Effector CD8-positive, alpha-beta T cell (primary cell): ENCODE measurements around the gene ANKRD11.
"Not testable (repeated sequence)": the region's sequence is repeated elsewhere in the genome, so short reads cannot be mapped to it uniquely, and the experiment has no call there.

Experiments used
- DNase-seq: peaks from one replicate; lab custom pipeline; 2025; lab: John Stamatoyannopoulos, UW

ANKRD11 gene

DNA sequence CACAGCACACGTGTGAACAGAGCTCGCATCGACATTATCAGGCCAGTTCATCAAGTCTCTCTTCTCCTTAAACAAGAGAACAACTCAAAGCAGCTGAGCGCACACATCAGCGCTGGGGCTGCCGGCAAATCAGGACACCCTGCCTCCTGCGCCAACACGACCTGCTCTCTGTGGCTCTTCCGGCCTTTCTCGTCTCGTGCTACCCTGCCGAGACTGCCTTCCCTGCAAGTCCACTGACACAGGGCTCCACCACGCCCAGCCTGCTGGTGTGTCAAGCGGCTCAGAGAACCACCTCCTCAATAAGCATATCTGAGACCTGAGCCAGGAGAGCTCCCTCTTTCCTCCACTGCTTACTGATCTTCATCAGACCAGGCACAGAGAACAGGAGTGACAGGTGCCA lies 176.0 kb downstream of the ANKRD11 start:
- peak; percentile 10 for DNase-seq

DNA sequence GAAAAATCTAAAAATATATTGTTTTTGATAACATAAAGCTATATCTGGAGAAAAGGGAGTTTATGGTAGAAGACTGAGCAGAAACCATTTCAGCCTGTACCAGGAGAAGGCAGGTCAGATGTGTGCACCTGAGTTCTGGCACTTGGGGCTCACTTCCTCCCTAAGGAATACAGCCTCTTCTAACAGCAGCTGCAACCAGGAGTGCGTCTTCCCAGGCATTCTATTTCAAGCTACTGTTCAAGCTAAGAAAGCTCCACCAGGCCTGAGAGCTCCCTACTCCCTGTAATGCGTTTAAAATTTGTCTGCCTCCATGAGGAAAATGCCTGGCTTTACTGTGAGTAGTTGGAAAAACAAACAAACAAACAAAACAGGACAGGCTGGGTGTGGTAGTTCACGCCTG lies 176.8 kb downstream of the ANKRD11 start:
- DNase-seq, result no peak

DNA sequence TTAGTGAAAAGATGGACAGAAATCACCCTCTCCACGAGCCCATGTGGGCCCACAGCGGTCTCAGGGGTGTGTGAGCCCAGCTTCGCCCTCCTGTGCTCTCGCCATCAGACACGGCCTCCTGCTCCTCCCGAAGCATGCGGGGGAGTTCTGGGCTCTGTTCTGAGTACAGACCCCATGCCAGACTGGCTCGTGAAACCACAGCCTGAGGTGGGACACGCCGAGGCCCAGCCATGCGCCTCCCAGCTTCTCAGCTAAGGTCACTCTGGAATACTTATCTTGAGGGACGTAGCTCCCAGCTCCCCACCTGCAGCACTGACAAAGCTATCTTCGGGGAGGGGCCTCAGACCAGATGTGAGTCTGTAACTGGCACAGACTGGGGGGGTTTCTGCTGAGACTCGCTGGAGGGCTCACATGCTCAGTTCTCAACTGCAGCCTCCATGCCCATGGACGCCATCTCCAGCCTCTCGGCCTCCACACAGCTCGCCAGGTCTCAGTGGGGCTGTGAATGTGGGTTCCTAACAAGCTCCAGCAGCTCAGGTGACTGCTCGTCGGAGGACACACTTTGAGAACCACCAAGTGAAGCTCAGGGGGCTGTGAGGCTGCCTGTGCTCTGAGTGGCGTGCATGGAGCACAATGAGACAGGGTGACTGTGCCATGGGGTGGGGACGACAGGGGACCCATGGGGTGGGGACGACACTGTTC lies 177.6 kb downstream of the ANKRD11 start:
- no peak for DNase-seq

DNA sequence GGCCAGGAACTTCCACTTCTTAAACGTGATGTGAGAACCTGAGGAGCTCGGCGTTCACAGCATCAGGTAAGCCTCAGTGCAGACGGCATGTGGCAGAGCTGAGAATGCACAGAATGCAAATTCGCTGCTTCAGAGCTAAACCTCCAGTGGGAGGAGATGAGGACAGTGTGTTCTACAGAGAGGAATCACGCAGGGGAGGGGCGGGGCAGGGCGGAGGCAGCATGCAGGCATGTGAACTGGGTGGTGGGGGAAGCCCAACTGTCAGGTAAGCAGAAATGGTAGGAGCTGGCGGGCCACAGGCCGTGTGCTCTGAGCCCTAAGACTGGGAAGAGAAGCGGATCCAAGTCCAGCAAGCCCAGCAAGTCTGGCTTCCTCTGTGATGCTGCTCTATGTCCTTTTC lies 178.2 kb downstream of the ANKRD11 start:
- no peak for DNase-seq

DNA sequence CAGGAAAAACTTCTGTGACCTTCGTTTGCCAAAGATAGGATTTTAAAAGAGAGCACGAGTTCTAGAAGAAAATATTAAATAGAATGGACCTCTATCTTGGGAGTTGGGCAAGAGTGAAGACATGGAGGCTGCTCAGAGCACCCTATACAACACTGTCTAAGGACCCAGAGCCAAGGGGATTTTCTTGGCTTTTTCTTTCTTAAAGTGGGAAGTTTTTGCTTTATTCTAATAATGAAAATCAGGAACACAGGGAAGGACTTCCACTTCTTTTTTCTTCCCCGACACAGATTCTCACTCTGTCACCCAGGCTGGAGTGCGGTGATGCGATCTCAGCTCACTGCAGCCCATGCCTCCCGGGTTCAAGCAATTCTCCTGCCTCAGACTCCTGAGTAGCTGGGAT lies 178.7 kb downstream of the ANKRD11 start:
- no peak for DNase-seq

DNA sequence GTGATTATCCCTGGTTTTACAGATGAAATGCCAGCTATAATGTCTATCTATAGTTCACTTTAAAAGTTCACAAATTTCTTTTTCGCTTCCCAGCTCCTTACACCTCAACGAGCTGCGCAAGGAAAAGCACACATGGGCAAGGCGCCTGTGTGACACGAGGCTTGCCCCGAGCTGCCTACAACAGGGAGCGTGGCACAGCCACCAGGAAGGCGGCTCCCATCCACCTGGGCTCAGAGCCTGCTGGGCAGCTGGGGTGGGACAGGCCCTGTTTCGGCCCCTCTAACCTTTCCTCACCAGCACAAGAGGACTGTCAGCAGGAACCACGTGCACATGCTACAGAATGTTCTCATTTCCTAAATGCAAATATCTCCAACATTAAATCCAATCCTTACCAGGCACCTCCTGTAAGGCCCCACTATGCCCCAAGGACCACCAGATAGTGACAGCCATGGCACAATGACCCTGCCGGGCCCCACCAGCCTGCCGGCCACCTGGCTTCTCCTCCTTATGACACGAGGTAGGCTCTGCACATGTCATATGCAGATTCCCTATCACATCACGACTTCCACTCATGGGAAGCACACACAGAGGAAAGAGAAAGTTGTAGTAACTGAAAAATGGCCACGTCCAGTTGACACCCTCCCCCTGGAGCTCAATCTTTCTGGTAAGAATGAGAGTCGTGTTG lies 180.8 kb downstream of the ANKRD11 start:
- no peak for DNase-seq

DNA sequence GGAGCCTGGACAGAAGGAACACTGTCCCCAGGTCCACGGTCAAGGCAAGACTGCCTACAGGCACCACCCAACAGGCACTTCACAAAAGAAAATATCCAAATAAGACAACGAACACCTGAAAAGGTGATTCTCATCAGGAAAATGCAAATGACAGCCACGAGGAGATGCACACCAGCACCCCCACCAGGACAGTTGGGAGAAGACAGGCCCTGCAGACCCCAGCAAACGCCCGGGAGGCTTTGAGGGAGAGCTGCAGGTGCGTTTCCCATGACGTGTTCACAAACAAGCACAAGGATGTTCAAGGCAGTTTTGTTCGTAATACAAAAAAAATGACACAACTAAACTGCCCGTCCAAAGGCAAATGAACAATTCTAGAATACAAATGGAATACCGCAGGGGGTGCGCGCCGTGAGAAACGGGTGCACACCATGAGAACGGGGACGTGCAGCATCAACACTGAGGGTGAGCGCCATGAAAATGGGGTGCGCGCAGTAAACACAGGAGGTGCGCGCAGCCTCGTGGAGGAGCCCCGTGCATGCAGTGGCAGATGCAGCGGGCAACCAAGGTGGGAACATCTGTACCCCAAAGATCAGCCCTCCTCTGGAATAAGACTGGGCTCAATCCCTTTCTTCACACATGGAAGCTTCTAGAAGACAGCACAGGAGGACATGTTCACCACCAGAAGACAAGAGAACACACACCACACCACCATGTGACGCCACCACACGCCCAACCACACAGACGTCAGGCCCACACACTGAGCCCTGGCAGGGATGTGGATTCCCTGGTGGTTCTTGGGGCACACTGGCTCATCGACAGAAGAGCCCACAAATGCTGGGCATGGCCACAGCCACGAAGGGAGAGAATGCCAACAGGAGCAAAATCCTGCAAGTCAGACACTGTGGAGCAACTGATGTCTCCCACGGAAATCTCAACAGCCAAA lies 181.7 kb downstream of the ANKRD11 start:
- DNase-seq, result peak; percentile 29

DNA sequence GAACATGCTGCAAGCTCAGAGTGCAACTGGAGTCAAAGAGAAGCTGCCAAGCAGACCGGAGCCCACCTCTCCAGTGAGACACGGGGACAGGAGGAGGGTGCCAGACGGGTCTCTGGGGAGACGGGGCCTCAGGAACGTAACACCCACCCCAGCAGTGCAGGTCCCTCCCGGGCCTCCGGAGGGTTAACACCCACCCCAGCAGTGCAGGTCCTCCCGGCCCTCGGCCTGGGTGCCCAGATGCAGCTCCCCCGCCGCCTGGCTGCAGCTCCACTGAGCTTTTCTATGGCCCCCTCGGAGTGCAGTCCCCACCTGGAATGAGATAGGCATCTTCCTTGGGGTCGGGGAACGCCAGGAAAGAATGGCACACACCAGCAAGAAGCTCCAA lies 182.9 kb downstream of the ANKRD11 start:
- DNase-seq, result no peak

DNA sequence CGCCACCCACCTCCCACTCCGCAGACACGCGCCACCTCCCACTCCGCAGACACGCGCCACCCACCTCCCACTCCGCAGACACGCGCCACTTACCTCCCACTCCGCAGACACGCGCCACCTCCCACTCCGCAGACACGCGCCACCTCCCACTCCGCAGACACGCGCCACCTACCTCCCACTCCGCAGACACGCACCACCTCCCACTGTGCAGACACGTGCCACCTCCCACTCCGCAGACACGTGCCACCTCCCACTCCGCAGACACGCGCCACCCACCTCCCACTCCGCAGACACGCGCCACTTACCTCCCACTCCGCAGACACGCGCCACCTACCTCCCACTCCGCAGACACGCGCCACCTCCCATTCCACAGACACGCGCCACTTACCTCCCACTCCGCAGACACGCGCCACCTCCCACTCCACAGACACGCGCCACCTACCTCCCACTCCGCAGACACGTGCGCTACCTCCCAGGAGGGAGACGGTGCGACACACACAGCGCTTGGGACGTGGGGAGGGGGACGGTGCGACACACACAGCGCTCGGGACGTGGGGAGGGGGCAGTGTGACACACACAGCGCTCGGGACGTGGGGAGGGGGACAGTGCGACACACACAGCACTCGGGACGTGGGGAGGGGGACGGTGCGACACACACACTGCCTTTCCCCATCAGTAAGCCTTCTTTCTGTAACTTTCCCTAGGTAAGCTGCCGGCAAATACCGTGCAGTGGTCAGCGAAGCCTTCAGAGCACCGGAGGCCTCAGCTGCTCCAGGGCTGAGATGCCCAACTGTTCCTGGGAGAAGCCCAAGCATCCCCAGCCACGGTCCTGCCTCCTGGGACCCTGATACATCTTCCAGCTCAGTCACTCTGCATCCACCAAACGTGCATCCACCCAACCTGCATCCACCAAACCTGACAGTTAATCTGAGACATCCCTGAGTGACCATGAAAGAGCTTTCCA lies 183.6 kb downstream of the ANKRD11 start:
- not testable (repeated sequence) for DNase-seq

DNA sequence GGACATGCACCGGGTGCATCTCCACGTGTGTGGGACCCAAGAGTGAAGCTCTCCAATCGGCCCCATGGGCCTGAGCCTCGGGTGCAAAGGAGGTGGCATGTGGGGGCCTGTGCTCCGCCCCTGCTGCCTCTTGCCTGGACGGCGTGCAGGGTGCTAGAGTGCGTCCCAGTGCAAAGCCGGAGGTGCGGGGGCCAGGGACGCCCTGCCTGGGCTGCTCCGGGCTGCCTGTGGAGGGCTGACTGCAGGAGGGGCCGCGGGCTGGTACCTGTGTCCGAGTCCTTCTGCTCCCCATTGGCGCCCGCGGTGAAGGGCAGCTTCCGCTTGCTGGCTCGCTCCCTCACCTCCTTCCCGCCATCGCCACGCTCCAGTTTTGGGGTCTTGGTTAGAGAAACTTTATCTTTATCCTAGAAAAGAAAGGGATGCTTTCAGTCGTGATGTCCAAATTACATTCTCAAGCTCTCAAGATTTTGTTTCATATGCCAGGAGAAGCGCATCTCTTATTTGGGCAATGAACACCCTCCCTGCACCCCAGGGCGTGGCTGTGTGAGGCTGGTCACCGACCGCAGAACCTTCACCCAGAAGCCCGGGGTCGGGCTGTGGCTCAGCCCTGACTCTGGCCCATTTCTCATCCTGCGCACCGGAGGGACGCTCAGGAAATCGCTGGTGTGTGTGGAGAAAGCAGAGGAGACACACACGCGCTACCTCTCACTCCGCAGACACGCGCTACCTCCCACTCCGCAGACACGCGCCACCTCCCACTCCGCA lies 185.2 kb downstream of the ANKRD11 start:
- no peak for DNase-seq

DNA sequence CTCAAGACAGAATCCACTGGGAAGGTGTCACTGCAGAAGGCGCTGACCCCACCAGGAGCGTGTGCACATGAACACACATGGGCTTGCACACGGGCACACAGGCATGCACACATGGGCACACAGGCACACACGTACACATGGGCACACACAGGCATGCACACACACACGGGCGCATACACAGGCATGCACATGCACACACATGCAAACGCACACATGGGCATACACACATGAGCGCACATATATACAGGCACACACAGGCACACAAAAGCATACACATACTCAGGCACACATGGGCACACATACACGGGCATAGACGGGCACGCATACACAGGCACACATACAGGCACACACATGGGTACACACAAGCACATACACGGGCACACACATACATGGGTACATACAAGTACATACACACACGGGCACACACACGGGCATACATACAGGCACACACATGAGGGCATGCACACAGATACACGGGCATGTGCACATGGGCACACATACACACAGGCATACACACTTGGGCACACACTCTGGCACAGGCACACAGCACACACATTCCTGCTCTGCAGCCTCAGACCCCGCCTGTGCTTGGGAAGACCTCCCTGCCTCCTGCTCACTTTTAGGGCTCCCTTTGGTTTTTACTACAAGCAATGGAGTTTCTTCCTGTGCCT lies 186.0 kb downstream of the ANKRD11 start:
- DNase-seq, result no peak

DNA sequence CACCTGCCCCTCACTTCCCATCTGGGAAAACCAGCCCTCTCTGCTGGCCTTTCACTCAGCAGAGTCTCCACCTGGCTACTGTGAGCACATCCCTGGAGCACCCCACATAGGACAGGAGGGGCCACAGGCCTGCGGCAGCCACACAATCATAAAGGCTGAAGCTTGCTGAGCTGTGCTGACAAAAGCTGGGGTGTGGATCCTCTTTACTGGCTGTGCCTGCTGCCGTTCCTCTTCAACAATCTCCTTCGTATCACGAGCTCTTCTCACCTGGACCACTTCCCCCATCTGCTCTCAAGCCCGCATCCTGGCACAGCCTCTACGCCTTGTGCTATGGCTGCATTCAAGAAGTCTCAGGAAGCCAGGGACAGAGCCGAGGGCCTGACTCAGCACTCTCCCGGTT lies 186.7 kb downstream of the ANKRD11 start:
- no peak for DNase-seq

DNA sequence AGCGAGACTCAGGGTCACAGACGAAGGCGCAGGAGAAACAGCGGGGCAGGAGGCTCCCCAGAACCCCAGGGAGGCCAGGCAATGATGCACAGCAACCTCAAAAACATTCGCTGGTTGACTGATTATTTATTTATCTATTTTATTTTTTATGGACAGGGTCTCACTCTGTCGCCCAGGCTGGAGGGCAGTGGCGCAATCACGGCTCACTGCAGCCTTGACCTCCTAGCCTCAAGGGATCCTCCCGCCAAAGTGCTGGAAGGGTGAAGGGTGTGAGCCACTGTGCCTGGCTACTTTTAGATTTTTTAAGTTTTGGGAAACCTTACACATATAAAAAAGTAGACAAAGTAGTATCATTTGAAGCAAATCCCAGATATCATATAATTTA lies 189.4 kb downstream of the ANKRD11 start:
- no peak for DNase-seq

DNA sequence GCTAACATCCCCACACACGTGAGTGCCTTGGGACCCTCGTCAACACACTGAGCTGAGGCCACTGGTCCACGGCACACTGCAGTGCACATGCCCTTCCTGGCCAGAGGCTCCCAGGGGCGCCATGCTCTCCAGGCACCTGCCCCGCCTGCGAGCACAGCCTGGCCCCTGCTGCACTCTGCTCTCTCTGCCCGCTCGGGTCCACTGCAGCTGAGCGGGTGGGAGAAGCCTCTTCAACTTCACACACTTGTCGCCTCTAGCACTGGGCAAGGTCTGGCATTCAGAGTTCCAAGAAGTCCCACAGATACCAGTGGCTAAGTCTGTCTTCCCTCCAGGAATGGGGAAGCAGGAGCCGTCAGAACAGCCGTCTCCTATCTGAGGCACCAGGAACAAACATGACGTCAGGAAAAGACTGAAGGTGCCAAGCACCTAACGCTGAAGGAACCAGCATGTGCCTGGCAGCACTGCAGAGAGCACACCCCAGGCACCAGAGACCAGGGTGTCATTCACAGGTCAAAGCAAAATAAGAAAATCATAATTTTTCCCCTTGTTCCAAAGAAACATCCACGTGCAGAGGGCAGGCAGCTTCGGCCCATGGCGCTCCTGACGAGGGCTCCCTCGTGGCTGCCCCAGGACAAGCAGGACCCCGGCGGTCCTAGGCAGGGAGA lies 189.9 kb downstream of the ANKRD11 start:
- DNase-seq, result no peak

DNA sequence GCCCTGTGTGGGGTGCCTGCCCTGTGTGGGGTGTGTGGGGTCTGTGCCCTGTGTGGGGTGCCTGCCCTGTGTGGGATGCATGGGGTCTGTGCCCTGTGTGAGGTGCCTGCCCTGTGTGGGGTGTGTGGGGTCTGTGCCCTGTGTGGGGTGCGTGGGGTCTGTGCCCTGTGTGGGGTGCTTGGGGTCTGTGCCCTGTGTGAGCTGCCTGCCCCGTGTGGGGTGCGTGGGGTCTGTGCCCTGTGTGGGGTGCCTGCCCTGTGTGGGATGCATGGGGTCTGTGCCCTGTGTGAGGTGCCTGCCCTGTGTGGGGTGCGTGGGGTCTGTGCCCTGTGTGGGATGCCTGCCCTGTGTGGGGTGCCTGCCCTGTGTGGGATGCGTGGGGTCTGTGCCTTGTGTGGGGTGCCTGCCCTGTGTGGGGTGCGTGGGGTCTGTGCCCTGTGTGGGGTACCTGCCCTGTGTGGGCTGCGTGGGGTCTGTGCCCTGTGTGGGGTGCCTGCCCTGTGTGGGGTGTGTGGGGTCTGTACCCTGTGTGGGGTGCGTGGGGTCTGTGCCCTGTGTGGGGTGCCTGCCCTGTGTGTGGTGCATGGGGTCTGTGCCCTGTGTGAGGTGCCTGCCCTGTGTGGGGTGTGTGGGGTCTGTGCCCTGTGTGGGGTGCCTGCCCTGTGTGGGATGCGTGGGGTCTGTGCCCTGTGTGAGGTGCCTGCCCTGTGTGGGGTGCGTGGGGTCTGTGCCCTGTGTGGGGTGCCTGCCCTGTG lies 190.8 kb downstream of the ANKRD11 start:
- not testable (repeated sequence) for DNase-seq

DNA sequence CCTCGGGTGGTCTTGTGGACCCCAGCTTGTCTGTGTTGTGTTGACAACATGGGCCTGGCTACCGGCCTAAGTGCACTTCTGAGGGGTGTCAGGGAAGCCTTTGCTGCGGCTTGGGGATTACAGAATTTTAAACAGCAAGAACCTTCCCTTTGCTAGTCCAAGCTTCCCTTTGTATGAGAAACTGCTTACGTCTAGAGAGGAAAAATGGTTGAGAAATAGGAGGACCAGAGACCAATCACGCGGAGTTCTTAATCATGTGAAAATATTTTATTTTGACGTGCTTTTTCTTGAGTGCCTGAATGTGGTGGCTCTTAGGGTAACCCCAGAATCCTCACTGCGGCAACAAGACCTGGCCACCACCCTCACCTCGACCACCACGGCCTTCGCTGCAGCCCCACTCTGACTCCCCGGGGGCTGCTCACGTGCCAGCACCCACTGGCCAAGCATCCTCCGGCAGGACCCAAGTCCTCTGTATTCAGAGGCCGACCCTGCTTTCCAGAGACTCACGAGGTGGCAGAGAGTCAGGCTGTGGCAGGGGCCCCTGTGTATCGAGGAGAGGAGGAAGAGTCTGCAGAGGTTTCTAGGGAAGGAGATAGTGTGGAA lies 191.6 kb downstream of the ANKRD11 start:
- DNase-seq, result no peak

DNA sequence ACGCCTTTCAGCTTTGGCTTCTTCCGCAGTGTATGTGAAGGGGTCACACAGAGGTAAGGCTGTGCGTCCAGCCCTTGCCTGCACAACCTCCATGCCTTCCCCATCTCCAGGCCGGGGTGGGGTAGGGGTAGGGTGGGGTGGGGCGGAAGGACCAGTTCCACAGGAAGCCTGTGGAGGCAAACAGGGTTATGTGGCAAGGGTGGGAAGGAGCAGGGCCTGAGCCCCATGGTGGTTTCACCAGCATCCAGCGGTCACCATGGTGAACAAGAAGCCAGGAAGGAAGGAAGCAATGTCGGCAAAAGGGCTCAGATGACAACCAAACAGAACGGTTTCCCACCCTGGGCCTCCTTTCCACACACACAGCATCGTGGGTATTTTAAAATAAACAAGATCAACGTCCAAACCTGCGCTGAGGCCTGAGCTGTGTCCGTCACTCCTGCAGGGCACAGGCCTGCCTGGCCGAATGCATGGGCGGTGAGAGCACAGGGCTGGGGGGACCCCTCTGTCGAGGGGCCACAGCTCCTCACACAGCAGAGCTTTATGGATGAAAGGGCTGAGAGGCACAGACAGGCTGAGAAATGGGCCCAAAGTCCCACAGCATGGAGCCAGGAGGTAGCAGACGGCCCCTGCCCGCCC lies 192.3 kb downstream of the ANKRD11 start:
- DNase-seq, result no peak
